KOPT-K1 (cell line): ENCODE results near the gene KCNG1.
"Not testable (repeated sequence)": the region's sequence is repeated elsewhere in the genome, so short reads cannot be mapped to it uniquely, and the experiment has no call there.

Experiments
- H3K27ac ChIP-seq: fragments of 200-600 bp; sonication (generic); 2 replicates; pipeline ENCODE4 v1.5.1; 2016; ENCODE audit warnings: antibody characterized with exemption, mild to moderate bottlenecking, low read depth, low read length; ENCODE audit not compliant: poor library complexity, severe bottlenecking
- H3K36me3 ChIP-seq: fragments of 200-600 bp; sonication (generic); 2 replicates; pipeline ENCODE4 v1.5.1; 2017; ENCODE audit warnings: antibody characterized with exemption, mild to moderate bottlenecking, low read length, moderate library complexity; ENCODE audit not compliant: insufficient read depth
- H3K9me3 ChIP-seq: fragments of 200-600 bp; sonication (generic); 2 replicates; pipeline ENCODE4 v1.5.1; 2017; ENCODE audit warnings: antibody characterized with exemption, low read length, mild to moderate bottlenecking; ENCODE audit not compliant: insufficient read depth, poor library complexity, severe bottlenecking

The KCNG1 gene

GRCh38 chr20:51022803-51023616 is at the start of gene KCNG1:
KCNG1 (minus strand) TSS chr20:51023107; CDS start chr20:51010338, 12,769 bp downstream.
- no peak within 1 kb of the TSS for H3K27ac ChIP-seq
- no peaks in the 10 kb centered on the region for H3K36me3 ChIP-seq
- H3K9me3 ChIP-seq, result no peaks in the 10 kb centered on the region

- Histone ChIP-seq H3K36me3 (no peaks in the 10 kb centered on the region), H3K27ac (no peak overlapping the region), H3K9me3 (no peaks in the 10 kb centered on the region)
These were observed 47.7 kb upstream of the KCNG1 start for GRCh38 chr20:51070621-51071020.

- H3K9me3 ChIP-seq, result no peaks in the 10 kb centered on the region
- H3K36me3 ChIP-seq, result no peaks in the 10 kb centered on the region
- H3K27ac ChIP-seq, result no peak overlapping the region
These were observed 44.9 kb upstream of the KCNG1 start for GRCh38 chr20:51067792-51068191.

- Histone ChIP-seq H3K36me3 (no peaks in the 10 kb centered on the region), H3K9me3 (no peaks in the 10 kb centered on the region), H3K27ac (no peak overlapping the region)
These were observed 42.7 kb upstream of the KCNG1 start for GRCh38 chr20:51065615-51066014.

- H3K36me3 ChIP-seq, result no peaks in the 10 kb centered on the region
- H3K27ac ChIP-seq, result no peak overlapping the region
- H3K9me3 ChIP-seq, result no peaks in the 10 kb centered on the region
These were observed 41.2 kb upstream of the KCNG1 start for GRCh38 chr20:51064137-51064536.

GRCh38 chr20:51062065-51062464 is 39.2 kb upstream of the KCNG1 start:
- Histone ChIP-seq H3K27ac (no peak overlapping the region), H3K9me3 (no peaks in the 10 kb centered on the region), H3K36me3 (no peaks in the 10 kb centered on the region)

GRCh38 chr20:51061418-51062045 is 38.6 kb upstream of the KCNG1 start:
- no peaks in the 10 kb centered on the region for H3K36me3 ChIP-seq
- no peak overlapping the region for H3K27ac ChIP-seq
- H3K9me3 ChIP-seq, result no peaks in the 10 kb centered on the region

GRCh38 chr20:51060301-51060700 is 37.4 kb upstream of the KCNG1 start:
- no peaks in the 10 kb centered on the region for H3K9me3 ChIP-seq
- no peaks in the 10 kb centered on the region for H3K36me3 ChIP-seq
- no peak overlapping the region for H3K27ac ChIP-seq

- Histone ChIP-seq H3K27ac (no peak overlapping the region), H3K36me3 (no peaks in the 10 kb centered on the region), H3K9me3 (no peaks in the 10 kb centered on the region)
These were observed 37.0 kb upstream of the KCNG1 start for GRCh38 chr20:51059862-51060261.

GRCh38 chr20:51058017-51058416 is 35.1 kb upstream of the KCNG1 start:
- Histone ChIP-seq H3K36me3 (no peaks in the 10 kb centered on the region), H3K27ac (no peak overlapping the region), H3K9me3 (no peaks in the 10 kb centered on the region)

- Histone ChIP-seq H3K27ac (no peak overlapping the region), H3K9me3 (no peaks in the 10 kb centered on the region), H3K36me3 (no peaks in the 10 kb centered on the region)
These were observed 31.3 kb upstream of the KCNG1 start for GRCh38 chr20:51054233-51054632.

GRCh38 chr20:51050531-51051075 is 27.7 kb upstream of the KCNG1 start:
- Histone ChIP-seq H3K36me3 (no peaks in the 10 kb centered on the region), H3K9me3 (peaks cover 9% of the 10 kb centered on the region), H3K27ac (no peak overlapping the region)

- H3K27ac ChIP-seq, result no peak overlapping the region
- H3K9me3 ChIP-seq, result peaks cover 9% of the 10 kb centered on the region
- no peaks in the 10 kb centered on the region for H3K36me3 ChIP-seq
These were observed 23.4 kb upstream of the KCNG1 start for GRCh38 chr20:51046021-51046985.

GRCh38 chr20:51045492-51045891 is 22.6 kb upstream of the KCNG1 start:
- H3K36me3 ChIP-seq, H3K27ac ChIP-seq, H3K9me3 ChIP-seq: not testable (repeated sequence)

- Histone ChIP-seq H3K36me3 (no peaks in the 10 kb centered on the region), H3K27ac (no peak overlapping the region), H3K9me3 (peaks cover 9% of the 10 kb centered on the region)
These were observed 21.9 kb upstream of the KCNG1 start for GRCh38 chr20:51044796-51045195.
